ENCODE results near the gene SPACA9. TPM values are rescaled to one million over a fixed set of nuclear protein-coding genes. Genes with fewer than 3 reads are reported as not detected.

SPACA9 gene
- total RNA-seq: 3.6 and 4.4 TPM in 2 replicates

DNA sequence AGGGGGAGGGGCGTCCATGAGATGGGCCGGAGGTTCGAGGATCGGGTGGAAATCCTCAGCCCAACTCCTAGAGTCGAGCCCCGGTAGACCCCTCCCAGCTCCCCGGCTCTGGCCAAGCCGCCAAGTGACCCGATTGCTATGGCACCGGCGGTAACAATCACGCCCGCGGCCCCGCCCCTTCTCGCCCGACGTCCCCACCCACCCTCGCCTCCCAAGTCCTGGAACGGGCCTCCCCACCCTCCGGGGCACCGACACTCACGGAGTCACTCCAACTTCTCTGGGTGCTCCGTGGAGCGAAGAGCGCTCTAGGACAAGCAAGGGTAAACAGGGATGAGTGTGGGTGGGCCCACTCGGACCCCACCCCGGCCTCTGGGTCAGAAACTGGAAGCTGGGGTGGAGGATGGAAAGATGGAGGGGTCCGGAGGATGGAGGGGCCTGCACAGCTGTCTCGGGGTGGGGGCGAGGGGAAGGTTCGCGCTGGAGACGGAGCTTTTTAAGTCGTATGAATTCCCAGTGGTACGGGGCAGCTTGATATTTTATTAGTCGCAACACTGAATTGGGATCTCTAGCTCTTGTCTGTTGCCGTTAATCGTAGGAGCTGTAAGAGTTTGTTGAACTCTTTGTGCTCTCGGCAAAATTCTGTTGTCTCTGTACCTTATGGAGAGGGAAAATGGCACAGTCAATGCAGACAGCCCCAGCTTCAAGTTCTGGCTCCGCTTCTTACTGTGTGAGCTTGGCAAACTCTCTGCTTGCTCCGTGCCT lies at the start of gene SPACA9:
TSS of gene SPACA9 (plus strand) at position 204 of the 762 bp plus-strand sequence. CDS start 5,050 bp downstream, outside the sequence.
- Histone ChIP-seq H3K4me2 (ENCODE audit: insufficient read depth, low read length) (peak within 1 kb of the TSS; percentile 93), H2AFZ (ENCODE audit: low read length) (peak within 1 kb of the TSS; percentile 95), H3K27ac (ENCODE audit: low read depth, low read length) (peak within 1 kb of the TSS; percentile 84), H3K4me1 (ENCODE audit: insufficient read depth, low read length) (peaks cover 6% of the 10 kb centered on the region), H3K27me3 (ENCODE audit: insufficient read depth, low read length) (no peaks in the 10 kb centered on the region), H3K79me2 (ENCODE audit: insufficient read depth, low read length) (no peaks in the 10 kb centered on the region), H4K20me1 (ENCODE audit: insufficient read depth, low read length) (no peaks in the 10 kb centered on the region), H3K36me3 (ENCODE audit: insufficient read depth, low read length) (no peaks in the 10 kb centered on the region), H3K4me3 (ENCODE audit: insufficient read depth, low read length) (peak within 1 kb of the TSS; percentile 99), H3K9me3 (ENCODE audit: low read depth, low read length) (no peaks in the 10 kb centered on the region)
- TF ChIP-seq, protein P1, sequence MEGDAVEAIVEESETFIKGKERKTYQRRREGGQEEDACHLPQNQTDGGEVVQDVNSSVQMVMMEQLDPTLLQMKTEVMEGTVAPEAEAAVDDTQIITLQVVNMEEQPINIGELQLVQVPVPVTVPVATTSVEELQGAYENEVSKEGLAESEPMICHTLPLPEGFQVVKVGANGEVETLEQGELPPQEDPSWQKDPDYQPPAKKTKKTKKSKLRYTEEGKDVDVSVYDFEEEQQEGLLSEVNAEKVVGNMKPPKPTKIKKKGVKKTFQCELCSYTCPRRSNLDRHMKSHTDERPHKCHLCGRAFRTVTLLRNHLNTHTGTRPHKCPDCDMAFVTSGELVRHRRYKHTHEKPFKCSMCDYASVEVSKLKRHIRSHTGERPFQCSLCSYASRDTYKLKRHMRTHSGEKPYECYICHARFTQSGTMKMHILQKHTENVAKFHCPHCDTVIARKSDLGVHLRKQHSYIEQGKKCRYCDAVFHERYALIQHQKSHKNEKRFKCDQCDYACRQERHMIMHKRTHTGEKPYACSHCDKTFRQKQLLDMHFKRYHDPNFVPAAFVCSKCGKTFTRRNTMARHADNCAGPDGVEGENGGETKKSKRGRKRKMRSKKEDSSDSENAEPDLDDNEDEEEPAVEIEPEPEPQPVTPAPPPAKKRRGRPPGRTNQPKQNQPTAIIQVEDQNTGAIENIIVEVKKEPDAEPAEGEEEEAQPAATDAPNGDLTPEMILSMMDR (IDR thresholded peaks at IDR 0.05; ENCODE audit: extremely low read depth, low read depth, low read length): no peak
- DNase-seq (ENCODE audit: insufficient read length, low spot score, missing footprints): peak; percentile 97

DNA sequence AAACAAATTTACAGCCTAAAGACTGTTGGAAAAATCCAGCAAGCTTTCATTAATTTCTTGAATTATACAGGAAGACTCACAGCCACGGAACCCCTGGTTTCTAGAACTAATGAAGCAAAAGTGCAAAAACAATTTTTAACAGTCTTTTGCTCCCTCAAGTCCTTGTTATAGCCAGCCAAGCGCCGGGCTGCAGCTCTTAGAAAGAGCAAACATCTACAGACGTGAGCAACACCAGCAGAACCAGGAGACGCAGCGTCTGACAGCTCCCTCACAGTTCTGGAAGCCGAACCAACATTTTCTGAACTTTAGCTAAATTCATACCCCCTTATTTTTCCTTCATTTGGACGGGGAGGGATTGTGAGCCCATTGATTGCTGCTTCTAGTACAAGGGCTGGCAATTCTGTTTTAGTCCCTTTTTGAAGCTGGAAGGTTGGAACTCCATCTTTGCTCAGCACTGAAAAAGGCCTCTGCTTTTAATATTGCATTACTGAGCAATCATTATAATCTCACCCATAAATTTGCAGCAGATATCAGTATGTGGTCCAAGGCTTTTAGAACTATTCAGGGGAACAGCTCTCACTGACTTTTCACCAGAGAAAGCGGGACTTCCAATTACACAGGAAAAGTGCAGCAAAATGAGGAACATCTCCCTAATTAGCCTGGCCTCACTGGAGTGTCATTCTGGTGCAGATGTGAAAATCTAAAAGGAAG lies 46.4 kb upstream of the SPACA9 start:
- H4K20me1 ChIP-seq (ENCODE audit: insufficient read depth, low read length): no peaks in the 10 kb centered on the region
- H3K4me3 ChIP-seq (ENCODE audit: insufficient read depth, low read length): no peak overlapping the region
- no peaks in the 10 kb centered on the region for H3K9me3 ChIP-seq (ENCODE audit: low read depth, low read length)
- no peak for DNase-seq (ENCODE audit: insufficient read length, low spot score, missing footprints)
- H3K27me3 ChIP-seq (ENCODE audit: insufficient read depth, low read length): no peaks in the 10 kb centered on the region
- H3K4me2 ChIP-seq (ENCODE audit: insufficient read depth, low read length): no peak overlapping the region
- no peak overlapping the region for H2AFZ ChIP-seq (ENCODE audit: low read length)
- H3K36me3 ChIP-seq (ENCODE audit: insufficient read depth, low read length): no peaks in the 10 kb centered on the region
- no peak overlapping the region for H3K27ac ChIP-seq (ENCODE audit: low read depth, low read length)
- TF ChIP-seq, protein P1 (IDR thresholded peaks at IDR 0.05; ENCODE audit: extremely low read depth, low read depth, low read length): no peak
- H3K79me2 ChIP-seq (ENCODE audit: insufficient read depth, low read length): no peaks in the 10 kb centered on the region
- no peaks in the 10 kb centered on the region for H3K4me1 ChIP-seq (ENCODE audit: insufficient read depth, low read length)

DNA sequence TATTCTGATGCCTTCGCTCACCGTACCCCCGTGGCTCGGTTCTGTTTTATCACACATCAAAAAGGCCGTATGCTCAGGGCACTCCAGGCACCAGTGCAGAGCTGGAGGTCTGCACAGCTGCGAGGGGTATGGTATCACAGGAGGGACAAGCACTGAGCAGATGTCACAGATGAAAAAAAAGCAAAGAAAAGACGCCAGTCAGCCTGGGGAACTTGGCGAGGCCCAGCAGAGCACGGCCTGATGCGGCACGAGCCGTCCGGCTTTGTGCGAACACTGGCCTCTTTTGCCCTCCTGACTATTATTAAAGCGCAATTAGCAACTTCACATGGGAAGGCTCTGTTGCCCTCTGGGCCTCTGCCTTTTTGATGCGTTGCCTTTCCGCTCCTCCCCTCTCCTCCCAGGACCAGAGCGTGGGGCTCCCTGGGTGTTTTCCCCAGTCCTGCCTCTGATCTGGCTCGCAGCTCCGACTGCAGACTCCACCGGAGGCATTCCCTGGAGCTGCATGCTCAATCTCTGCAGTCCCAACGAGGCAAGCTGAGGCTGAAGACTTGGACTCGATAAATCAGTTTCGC lies 45.1 kb upstream of the SPACA9 start:
- no peak for DNase-seq (ENCODE audit: insufficient read length, low spot score, missing footprints)
- Histone ChIP-seq H3K4me1 (ENCODE audit: insufficient read depth, low read length) (no peaks in the 10 kb centered on the region), H2AFZ (ENCODE audit: low read length) (no peak overlapping the region), H4K20me1 (ENCODE audit: insufficient read depth, low read length) (no peaks in the 10 kb centered on the region), H3K9me3 (ENCODE audit: low read depth, low read length) (no peaks in the 10 kb centered on the region), H3K27me3 (ENCODE audit: insufficient read depth, low read length) (no peaks in the 10 kb centered on the region), H3K4me2 (ENCODE audit: insufficient read depth, low read length) (no peak overlapping the region), H3K4me3 (ENCODE audit: insufficient read depth, low read length) (no peak overlapping the region), H3K79me2 (ENCODE audit: insufficient read depth, low read length) (no peaks in the 10 kb centered on the region), H3K36me3 (ENCODE audit: insufficient read depth, low read length) (no peaks in the 10 kb centered on the region), H3K27ac (ENCODE audit: low read depth, low read length) (no peak overlapping the region)
- TF ChIP-seq, protein P1 (IDR thresholded peaks at IDR 0.05; ENCODE audit: extremely low read depth, low read depth, low read length): no peak

DNA sequence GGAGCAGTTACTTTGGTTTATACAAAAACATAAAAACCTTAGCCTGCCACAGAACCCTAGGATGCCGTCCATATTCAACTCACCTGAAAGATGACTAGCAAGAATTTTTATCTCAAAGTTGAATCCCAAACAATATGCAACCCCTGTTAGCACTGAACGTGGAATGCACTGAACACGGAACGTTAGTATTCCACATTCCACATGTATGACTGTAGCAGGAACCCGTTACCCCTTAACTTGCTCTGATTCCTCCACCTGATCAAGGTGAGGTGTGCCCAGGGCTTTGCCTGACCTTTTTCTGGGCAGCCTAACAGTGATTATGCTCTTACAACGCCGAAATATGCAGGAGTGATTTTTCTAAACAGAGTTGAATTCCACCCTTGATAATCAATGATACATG lies 44.4 kb upstream of the SPACA9 start:
- no peaks in the 10 kb centered on the region for H3K27me3 ChIP-seq (ENCODE audit: insufficient read depth, low read length)
- H3K4me1 ChIP-seq (ENCODE audit: insufficient read depth, low read length): no peaks in the 10 kb centered on the region
- H2AFZ ChIP-seq (ENCODE audit: low read length): no peak overlapping the region
- no peak overlapping the region for H3K27ac ChIP-seq (ENCODE audit: low read depth, low read length)
- no peaks in the 10 kb centered on the region for H3K79me2 ChIP-seq (ENCODE audit: insufficient read depth, low read length)
- no peak overlapping the region for H3K4me2 ChIP-seq (ENCODE audit: insufficient read depth, low read length)
- H3K36me3 ChIP-seq (ENCODE audit: insufficient read depth, low read length): no peaks in the 10 kb centered on the region
- no peak for DNase-seq (ENCODE audit: insufficient read length, low spot score, missing footprints)
- H3K4me3 ChIP-seq (ENCODE audit: insufficient read depth, low read length): no peak overlapping the region
- H3K9me3 ChIP-seq (ENCODE audit: low read depth, low read length): no peaks in the 10 kb centered on the region
- TF ChIP-seq, protein P1 (IDR thresholded peaks at IDR 0.05; ENCODE audit: extremely low read depth, low read depth, low read length): no peak
- no peaks in the 10 kb centered on the region for H4K20me1 ChIP-seq (ENCODE audit: insufficient read depth, low read length)

Data from osteoblast (primary cell).